Kasumi-1 (cell line): ENCODE results near the gene ACTR6.
"Not testable (repeated sequence)": the region's sequence is repeated elsewhere in the genome, so short reads cannot be mapped to it uniquely, and the experiment has no call there.

Experiments
- DNase-seq, 2 experiments: peaks; one replicate each; lab custom pipeline; 2025; lab: John Stamatoyannopoulos, UW

Gene ACTR6

DNA sequence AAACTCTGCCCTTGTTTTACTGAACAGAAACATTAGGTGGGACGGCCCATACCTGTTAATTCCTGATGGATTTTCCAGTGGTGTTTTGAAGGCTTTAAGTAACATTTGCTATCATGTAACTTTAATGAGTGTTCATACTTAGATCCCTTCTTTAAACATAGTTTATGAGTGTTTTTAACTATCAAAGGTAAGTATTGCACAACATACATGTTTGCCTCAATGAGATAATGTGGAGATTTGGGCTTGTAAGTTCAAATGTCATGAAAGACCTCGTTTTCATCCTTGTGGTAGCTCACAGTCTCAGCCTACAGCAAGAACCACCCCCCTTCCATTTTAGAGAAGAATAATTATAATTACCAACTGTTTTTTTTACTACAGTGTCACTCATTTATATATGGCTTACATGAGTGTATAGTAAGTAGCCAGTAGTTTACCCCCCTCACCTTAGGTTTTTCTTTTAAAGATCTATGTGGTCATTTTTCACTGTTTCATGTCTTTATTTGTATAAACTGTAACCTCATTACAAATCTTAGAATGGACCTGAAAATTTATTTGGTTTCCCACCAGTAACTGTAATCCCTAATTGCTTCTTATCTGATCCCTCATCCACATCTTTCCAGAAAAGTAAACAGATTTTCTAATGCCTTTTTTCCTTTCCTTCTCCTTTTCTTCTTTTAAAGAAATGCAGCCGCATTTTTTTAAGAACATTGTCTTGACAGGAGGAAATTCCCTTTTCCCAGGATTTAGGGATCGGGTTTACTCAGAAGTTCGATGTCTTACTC lies 18.9 kb downstream of the ACTR6 start:
- no peak for DNase-seq

- DNase-seq: no peak
Observed at GRCh38 chr12:100221523-100221922, 20.9 kb downstream of the ACTR6 start.

GRCh38 chr12:100222173-100222572 lies 21.6 kb downstream of the ACTR6 start:
- not testable (repeated sequence) for DNase-seq

GRCh38 chr12:100225491-100225890 lies 24.9 kb downstream of the ACTR6 start:
- DNase-seq: no peak

GRCh38 chr12:100229036-100229635 lies 28.5 kb downstream of the ACTR6 start:
- DNase-seq: peak; percentile 69 to 74

- peak; percentile 49 to 68 for DNase-seq
Observed at GRCh38 chr12:100229876-100230275, 29.3 kb downstream of the ACTR6 start.

DNA sequence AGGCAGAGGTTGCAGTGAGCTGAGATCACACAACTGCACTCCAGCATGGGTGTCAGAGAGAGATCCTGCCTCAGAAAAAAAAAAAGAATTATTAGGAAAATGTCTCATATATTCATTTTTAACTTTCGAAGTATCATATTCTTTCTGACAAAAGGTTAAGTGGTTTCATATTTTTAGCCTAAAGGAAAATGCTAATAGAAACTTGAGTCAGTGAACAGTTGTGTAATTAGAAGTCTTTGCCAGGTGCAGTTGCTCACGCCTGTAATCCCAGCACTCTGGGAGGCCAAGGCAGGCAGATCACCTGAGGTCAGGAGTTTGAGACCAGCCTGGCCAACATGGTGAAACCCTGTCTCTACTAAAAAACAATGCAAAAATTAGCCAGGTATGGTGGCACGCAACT lies 31.3 kb downstream of the ACTR6 start:
- not testable (repeated sequence) for DNase-seq

GRCh38 chr12:100234166-100234565 lies 33.6 kb downstream of the ACTR6 start:
- no peak for DNase-seq

DNA sequence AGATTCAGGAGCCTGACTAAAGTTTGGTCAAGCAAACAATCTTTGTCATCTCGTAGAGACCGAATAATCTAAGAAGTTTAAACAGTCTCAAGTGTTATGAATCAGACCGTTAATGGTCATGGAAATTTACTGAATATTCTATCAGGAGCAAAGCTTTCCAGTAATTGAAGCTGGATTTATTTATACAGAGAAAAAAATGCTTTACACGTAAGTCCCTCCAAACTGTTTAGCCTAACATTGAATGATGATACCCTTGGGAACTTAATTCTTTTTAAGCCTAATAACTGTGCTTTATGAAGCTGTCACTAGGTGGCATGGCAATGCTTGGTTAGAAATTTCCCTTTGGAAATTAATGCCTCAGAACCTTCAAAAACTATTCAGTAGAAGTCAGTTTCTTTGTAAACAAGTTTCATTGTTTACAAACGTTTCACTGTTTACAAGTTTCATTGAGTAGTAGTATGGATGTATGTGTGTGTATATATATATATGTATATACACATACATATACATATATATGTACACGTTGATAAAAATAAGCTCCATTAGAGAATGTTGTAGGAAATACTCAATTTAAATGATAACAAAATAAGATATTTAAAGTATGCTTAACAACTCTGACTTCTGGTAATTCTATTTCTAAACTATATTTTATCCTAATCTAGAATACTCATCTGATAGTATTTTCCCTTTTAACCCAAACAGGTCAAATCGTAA lies 34.1 kb downstream of the ACTR6 start:
- DNase-seq: peak; percentile 53 to 75

GRCh38 chr12:100238801-100239200 lies 38.2 kb downstream of the ACTR6 start:
- no peak for DNase-seq

- DNase-seq: no peak
Observed at GRCh38 chr12:100239589-100239988, 39.0 kb downstream of the ACTR6 start.

GRCh38 chr12:100243137-100243536 lies 42.5 kb downstream of the ACTR6 start:
- no peak for DNase-seq

DNA sequence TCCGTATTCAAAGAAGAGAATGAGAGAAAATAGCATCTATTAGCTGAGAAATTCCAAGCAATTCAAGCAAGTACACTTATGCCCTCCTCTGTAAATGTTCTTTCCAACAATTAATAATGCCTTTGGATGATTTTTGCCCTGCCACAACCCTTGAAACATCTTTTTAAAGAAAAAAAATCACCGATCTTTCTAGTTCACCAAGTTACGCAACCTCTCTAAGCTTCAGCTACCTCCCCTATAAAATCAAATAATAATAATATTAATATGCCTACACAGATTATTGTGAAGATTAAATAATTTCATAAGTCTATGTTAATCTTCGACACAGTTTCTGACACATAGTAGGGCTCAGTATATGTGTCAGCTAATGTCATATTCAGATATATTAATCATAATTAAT lies 47.1 kb downstream of the ACTR6 start:
- DNase-seq: no peak

GRCh38 chr12:100248886-100249285 lies 48.3 kb downstream of the ACTR6 start:
- DNase-seq: no peak

GRCh38 chr12:100249941-100250340 lies 49.3 kb downstream of the ACTR6 start:
- DNase-seq: peak; percentile 33 to 58

DNA sequence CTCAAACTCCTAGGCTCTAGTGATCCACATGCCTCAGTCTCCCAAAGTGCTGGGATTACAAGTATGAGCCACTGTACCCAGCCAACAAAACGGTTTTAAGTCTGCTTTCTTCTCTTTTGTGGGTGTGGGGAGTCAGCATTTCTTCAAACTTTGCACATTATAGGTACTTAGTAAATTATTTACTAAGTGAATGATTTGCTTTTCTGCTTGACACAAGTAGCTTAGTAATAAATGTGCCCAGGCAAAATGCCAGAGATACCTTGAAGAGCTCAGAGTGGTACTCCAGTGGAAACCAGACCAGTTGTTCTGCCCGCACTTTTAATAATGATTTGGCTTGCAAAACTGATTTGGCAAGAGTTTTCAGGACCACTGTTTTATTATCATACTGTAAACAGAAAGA lies 51.3 kb downstream of the ACTR6 start:
- DNase-seq: no peak

DNA sequence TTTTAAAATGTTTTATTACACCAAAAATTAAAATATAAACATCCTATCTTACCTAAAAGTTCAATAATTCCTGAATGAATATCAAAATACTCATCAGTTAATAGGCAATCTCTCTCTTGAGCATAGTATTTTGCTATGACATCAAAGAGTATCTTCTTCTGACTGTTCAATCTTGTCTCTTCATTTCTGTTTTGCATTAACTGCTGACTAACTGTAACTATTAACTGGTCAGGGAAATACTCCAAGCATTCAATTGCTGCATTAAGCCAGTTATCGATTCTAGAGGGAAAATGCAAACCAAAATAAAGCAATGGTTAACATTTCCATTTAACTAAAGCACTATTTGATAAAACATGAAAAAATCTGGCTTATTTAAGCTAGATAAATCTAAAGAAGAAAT lies 52.8 kb downstream of the ACTR6 start:
- DNase-seq: no peak

GRCh38 chr12:100254876-100255275 lies 54.3 kb downstream of the ACTR6 start:
- no peak for DNase-seq

DNA sequence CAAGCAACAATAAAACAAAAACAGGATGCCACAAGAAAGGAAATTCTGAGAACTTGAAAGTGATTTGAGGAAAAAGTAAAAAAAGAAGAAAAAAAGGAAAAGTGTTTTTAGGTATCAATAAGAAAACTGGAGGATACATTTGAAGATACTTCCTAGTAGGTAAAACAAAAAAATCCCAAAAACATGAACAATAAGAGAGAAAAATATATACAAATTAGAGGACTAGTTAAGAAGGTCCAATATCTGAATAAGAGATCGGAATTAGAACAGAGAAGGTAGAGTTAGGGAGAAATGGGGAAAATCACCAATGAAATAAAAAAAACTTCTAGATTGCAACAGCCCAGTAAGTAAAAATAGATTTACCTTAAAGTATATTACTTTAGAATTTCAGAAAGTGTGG lies 57.5 kb downstream of the ACTR6 start:
- no peak for DNase-seq

DNA sequence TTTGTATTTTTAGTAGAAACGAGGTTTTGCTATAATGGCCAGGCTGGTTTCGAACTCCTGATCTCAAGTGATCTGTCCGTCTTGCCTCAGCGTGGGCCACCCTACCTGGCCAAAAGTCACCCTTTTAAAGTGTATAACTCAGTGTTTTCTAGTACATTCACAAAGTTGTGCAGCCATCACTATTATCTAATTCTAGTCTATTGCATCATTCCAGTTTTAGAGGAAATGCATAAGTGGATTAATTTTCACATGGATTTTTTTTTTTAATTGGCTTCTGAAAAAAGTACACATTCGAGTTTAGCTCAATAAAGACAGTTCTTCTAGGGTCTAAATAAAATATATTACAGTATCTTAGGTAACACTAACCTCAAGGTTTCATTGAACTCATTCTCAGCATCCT lies 62.5 kb downstream of the ACTR6 start:
- DNase-seq: no peak

DNA sequence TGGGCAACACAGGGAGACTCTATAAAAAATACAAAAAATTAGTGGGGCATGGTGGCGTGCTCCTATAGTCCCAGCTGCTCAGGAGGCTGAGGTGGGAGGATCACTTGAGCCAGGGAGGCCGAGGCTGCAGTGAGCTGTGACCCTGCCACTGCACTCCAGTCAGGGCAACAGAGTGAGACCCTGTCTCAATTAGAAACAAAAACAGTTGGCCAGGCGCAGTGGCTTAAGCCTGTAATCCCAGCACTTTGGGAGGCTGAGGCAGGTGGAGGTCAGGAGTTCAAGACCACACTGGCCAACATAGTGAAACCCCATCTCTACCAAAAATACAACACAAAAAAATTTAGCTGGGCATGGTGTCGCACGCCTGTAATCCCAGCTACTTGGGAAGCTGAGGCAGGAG lies 64.5 kb downstream of the ACTR6 start:
- DNase-seq: not testable (repeated sequence)

GRCh38 chr12:100265732-100266584 lies 65.3 kb downstream of the ACTR6 start:
- no peak for DNase-seq
